Hindlimb muscle (tissue), 1 donor: ENCODE data around the gene SLC9C2. TPM values are rescaled to one million over a fixed set of nuclear protein-coding genes. Genes with fewer than 3 reads are reported as not detected.

Source experiments
- polyA plus RNA-seq: library from polyadenylated mRNA; unstranded; fragments of 120-200 nt; gene quantifications from one replicate; pipeline ENCODE4 v1.2.1, GENCODE V29; 2013; ENCODE audit not compliant: insufficient read length

Gene SLC9C2
- polyA plus RNA-seq, 1 donor: not detected

Other genes starting within 250 kb of the SLC9C2 start
- gene PRDX6, start 125.7 kb downstream of the SLC9C2 start, polyA plus RNA-seq: 561 TPM
- gene TEX50, start 32.3 kb upstream of the SLC9C2 start, polyA plus RNA-seq: not detected
- 0.31 TPM for gene ANKRD45, start 66.8 kb upstream of the SLC9C2 start, polyA plus RNA-seq
- gene KLHL20, start 111.9 kb upstream of the SLC9C2 start, polyA plus RNA-seq: 21.5 TPM
- 13.6 TPM for gene DARS2, start 221.6 kb upstream of the SLC9C2 start, polyA plus RNA-seq
- gene CENPL, start 221.8 kb upstream of the SLC9C2 start, polyA plus RNA-seq: 7.3 TPM